ENCODE data around the gene TTC39C. TPM values are rescaled to one million over a fixed set of nuclear protein-coding genes. Genes with fewer than 3 reads are reported as not detected.
A peak's percentile ranks its signal among the peaks of the same experiment; 100 is the strongest.

TTC39C gene
- 1 to 10 TPM; 6.3 to 9.9 (median 8.1) TPM for polyA plus RNA-seq (ENCODE audit: insufficient read length in 3 of 3)
- long read RNA-seq, donor 1, result 0 reads
- long read RNA-seq, donor 2, partial matches to known transcripts, result 0 of 1 reads
- long read RNA-seq, donor 2, other reads (novel, unspliced or antisense), result 0 of 1 reads
- long read RNA-seq, donor 3, partial matches to known transcripts, result 0 of 1 reads
- long read RNA-seq, donor 3, other reads (novel, unspliced or antisense), result 0 of 1 reads
- long read RNA-seq, donor 4, partial matches to known transcripts, result 0 of 1 reads
- long read RNA-seq, donor 4, other reads (novel, unspliced or antisense), result 0 of 1 reads
- long read RNA-seq, donor 5, partial matches to known transcripts, result 0 of 1 reads
- long read RNA-seq, donor 5, other reads (novel, unspliced or antisense), result 0 of 1 reads
- long read RNA-seq, donor 6, partial matches to known transcripts, result 8 of 8 reads
- long read RNA-seq, donor 6, other reads (novel, unspliced or antisense), result 0 of 8 reads
- long read RNA-seq, donor 7, partial matches to known transcripts, result 0 of 1 reads
- long read RNA-seq, donor 7, other reads (novel, unspliced or antisense), result 0 of 1 reads
- long read RNA-seq, donor 8, result 0 reads
- long read RNA-seq, donor 9, partial matches to known transcripts, result 0 of 1 reads
- long read RNA-seq, donor 9, other reads (novel, unspliced or antisense), result 0 of 1 reads
- long read RNA-seq, donor 10, partial matches to known transcripts, result 0 of 1 reads
- long read RNA-seq, donor 10, other reads (novel, unspliced or antisense), result 0 of 1 reads
- long read RNA-seq, donor 11, partial matches to known transcripts, result 0 of 3 reads
- long read RNA-seq, donor 11, other reads (novel, unspliced or antisense), result 0 of 3 reads
- long read RNA-seq, donor 12, partial matches to known transcripts, result 0 of 2 reads
- long read RNA-seq, donor 12, other reads (novel, unspliced or antisense), result 0 of 2 reads
- long read RNA-seq, donor 13, partial matches to known transcripts, result 0 of 1 reads
- long read RNA-seq, donor 13, other reads (novel, unspliced or antisense), result 0 of 1 reads
- long read RNA-seq, donor 14, result 0 reads
- long read RNA-seq, donor 15, result 0 reads
- long read RNA-seq, donor 16, partial matches to known transcripts, result 0 of 2 reads
- long read RNA-seq, donor 16, other reads (novel, unspliced or antisense), result 0 of 2 reads

- peak; percentile 58 for DNase-seq
Observed at GRCh38 chr18:24014062-24014985, at the start of gene TTC39C. TSS of gene TTC39C (plus strand) at chr18:24014754. CDS start at chr18:24014872, 118 bp downstream.

GRCh38 chr18:23966909-23967308 is 47.6 kb upstream of the TTC39C start:
- DNase-seq, result no peak

DNA sequence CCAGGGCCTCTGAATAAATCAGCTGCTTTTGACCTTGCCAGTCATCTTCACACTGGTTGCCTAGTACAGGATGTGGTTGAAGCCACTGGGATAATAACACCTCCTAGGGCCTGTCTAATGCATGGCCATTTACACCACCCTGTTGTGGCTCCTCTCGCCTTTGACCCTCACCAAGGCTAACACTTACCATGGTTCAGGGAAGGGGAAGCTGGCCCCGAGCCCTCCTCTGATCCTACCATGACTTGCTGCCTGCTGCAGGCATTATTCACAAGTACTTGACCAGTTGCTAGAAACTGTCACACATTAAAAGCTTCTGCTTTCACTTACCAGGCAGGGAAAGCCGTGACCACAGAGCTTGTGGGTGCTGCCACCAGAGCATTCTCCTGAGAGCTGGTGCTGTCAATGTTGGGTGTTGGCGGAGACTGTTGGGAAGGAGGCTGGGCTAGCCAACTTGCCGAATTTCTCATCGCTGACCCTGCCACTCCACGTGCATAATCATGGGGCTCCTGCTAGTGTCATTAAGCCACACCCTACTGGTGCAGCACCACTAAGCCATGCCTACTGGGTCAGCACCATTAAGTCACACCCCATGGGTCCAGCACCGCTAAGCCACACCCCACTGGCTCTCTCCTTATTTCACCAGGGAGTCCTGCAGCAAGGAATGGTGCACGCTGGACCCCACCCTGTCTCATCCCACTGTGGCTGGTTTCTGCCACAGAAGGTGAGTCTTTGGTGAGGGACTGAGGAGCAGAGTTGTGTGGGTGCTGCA is 47.0 kb upstream of the TTC39C start:
- no peak for DNase-seq

- DNase-seq, result no peak
Observed at GRCh38 chr18:23968638-23969604, 45.6 kb upstream of the TTC39C start.

GRCh38 chr18:23969664-23970063 is 44.9 kb upstream of the TTC39C start:
- no peak for DNase-seq

- DNase-seq, result no peak
Observed at GRCh38 chr18:23970161-23971096, 44.1 kb upstream of the TTC39C start.

GRCh38 chr18:23971097-23971440 is 43.5 kb upstream of the TTC39C start:
- no peak for DNase-seq

DNA sequence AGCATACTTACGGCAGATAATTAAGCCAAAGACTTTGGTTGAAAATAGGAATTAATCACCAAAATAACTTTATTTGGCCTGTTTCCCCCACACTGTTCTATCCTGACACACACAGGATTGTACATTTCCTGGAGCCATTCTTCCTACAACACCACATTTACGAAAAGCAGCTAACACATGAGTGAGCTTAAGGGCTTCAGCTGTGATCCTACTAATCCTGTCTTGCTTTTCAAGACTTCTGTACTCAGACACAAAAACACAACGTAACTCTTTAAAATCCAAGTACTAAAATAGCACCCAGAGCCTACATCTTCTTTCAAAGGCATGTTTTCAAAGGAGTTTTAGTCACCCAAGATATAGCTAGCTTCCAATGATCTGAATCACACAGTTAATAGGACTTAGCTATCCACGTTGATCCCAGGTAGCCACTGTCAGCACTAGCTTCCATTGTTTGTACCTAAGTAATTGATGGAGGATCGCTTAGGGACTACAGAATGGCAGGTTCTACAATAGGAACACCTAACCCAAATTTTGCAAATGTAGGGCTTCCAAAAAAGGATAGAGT is 42.8 kb upstream of the TTC39C start:
- DNase-seq, result no peak

GRCh38 chr18:23972453-23972852 is 42.1 kb upstream of the TTC39C start:
- no peak for DNase-seq

GRCh38 chr18:23977103-23977502 is 37.5 kb upstream of the TTC39C start:
- no peak for DNase-seq

GRCh38 chr18:23977719-23978483 is 36.7 kb upstream of the TTC39C start:
- DNase-seq, result no peak

DNA sequence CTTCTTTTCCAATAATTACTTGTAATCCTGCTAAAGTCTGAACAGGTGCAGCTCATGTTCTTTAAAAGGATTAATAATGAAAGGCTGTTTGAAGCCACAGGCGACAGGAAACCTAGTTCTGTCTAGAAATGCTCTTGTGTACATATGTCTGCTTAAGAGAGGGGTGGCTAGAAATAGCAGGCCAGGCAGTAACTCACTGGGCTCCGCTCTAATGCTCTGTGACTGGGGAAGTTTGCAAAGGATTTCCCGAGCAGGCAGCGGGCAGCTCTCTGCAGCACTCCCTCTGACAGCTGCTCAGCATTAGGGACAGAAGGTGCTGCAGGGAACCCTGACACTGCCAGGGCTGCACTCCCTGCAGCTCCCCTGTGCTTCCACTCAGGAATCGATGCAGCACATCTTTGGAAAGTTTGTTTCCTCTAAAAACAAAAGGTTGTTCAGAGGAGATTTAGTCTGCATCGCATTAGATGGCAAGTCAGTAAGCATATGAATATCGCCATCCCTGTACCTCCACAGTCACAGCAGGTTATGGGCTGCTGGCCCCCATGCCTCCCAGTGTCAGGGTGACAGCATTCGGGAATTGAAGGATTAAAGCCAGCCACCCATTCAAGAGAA is 33.1 kb upstream of the TTC39C start:
- no peak for DNase-seq

GRCh38 chr18:23982155-23983079 is 32.1 kb upstream of the TTC39C start:
- peak; percentile 41 for DNase-seq

GRCh38 chr18:23983112-23983511 is 31.4 kb upstream of the TTC39C start:
- no peak for DNase-seq
